ENCODE results near the gene PSMD2. TPM values are rescaled to one million over a fixed set of nuclear protein-coding genes. Genes with fewer than 3 reads are reported as not detected.

PSMD2 gene
- polyA plus RNA-seq, 1 donor from 2014 or later: 319 TPM

DNA sequence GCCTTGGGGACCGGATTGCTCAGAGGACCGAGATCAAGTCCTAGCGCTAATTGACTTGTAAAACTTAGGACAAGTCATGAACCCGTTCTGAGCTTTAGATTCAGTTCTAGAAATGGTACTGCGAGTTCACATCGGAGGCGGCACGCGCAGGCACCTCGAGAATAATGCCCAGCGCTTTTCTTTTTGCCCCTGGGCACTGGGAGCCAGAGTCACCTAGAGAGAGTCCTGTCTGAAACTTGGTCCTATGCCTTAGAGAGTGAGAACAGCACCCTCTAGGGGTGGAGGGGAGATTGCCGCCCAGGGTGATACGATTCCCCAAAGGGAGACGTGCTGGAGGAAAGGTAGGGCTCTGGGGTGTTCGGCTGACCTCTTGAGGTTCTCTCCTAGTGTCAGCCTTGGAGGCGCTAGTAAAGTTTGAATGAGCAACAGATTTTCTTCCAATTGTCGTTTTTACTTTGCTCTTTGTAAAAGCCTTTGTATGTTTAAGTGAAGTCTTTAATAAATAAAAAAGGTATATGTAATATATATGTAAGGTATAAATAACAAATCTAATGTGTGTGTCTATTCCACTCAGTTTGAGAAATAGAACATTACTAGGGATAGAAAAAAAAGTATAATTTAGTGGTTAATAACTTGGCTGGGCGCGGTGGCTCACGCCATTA is 48.7 kb upstream of the PSMD2 start:
- TF ChIP-seq EZH2 (IDR thresholded peaks at IDR 0.05; ENCODE audit: borderline replicate concordance, insufficient read depth, low read length, poor library complexity, severe bottlenecking) (no peak), SMC3 (conservative IDR thresholded peaks at IDR 0.05; ENCODE audit: poor library complexity) (peak; percentile 15), EP300 (conservative IDR thresholded peaks at IDR 0.05; ENCODE audit: poor library complexity, severe bottlenecking) (no peak), RAD21 (conservative IDR thresholded peaks at IDR 0.05) (peak; percentile 44)
- TF ChIP-seq, protein P1, sequence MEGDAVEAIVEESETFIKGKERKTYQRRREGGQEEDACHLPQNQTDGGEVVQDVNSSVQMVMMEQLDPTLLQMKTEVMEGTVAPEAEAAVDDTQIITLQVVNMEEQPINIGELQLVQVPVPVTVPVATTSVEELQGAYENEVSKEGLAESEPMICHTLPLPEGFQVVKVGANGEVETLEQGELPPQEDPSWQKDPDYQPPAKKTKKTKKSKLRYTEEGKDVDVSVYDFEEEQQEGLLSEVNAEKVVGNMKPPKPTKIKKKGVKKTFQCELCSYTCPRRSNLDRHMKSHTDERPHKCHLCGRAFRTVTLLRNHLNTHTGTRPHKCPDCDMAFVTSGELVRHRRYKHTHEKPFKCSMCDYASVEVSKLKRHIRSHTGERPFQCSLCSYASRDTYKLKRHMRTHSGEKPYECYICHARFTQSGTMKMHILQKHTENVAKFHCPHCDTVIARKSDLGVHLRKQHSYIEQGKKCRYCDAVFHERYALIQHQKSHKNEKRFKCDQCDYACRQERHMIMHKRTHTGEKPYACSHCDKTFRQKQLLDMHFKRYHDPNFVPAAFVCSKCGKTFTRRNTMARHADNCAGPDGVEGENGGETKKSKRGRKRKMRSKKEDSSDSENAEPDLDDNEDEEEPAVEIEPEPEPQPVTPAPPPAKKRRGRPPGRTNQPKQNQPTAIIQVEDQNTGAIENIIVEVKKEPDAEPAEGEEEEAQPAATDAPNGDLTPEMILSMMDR (IDR thresholded peaks at IDR 0.05; ENCODE audit: poor library complexity, severe bottlenecking): peak; percentile 73
- H3K36me3 ChIP-seq (ENCODE audit: insufficient read depth, low read length): no peaks in the 10 kb centered on the region
- no peaks in the 10 kb centered on the region for H4K20me1 ChIP-seq (ENCODE audit: insufficient read depth)
- H3K9me3 ChIP-seq (ENCODE audit: low read length): no peaks in the 10 kb centered on the region
- peak overlapping the region; percentile 73 for H3K4me3 ChIP-seq (ENCODE audit: low read length)
- no peaks in the 10 kb centered on the region for H3K79me2 ChIP-seq (replicated peaks; ENCODE audit: insufficient read depth, low read length)
- no peaks in the 10 kb centered on the region for H3F3A ChIP-seq (ENCODE audit: insufficient read depth, low read length, poor library complexity, severe bottlenecking)
- no peaks in the 10 kb centered on the region for H3K9me2 ChIP-seq (ENCODE audit: insufficient read depth, low read length)
- no peaks in the 10 kb centered on the region for H3K27me3 ChIP-seq (ENCODE audit: insufficient read depth, low read depth, low read length)
- peak overlapping the region; percentile 4 for H3K27ac ChIP-seq (ENCODE audit: low read length)
- peak overlapping the region; percentile 36 for H2AFZ ChIP-seq (ENCODE audit: low read depth, low read length)
- H3K9ac ChIP-seq (ENCODE audit: low read length): peak overlapping the region; percentile 47
- H3K4me2 ChIP-seq (ENCODE audit: low read length): peak overlapping the region; percentile 12

DNA sequence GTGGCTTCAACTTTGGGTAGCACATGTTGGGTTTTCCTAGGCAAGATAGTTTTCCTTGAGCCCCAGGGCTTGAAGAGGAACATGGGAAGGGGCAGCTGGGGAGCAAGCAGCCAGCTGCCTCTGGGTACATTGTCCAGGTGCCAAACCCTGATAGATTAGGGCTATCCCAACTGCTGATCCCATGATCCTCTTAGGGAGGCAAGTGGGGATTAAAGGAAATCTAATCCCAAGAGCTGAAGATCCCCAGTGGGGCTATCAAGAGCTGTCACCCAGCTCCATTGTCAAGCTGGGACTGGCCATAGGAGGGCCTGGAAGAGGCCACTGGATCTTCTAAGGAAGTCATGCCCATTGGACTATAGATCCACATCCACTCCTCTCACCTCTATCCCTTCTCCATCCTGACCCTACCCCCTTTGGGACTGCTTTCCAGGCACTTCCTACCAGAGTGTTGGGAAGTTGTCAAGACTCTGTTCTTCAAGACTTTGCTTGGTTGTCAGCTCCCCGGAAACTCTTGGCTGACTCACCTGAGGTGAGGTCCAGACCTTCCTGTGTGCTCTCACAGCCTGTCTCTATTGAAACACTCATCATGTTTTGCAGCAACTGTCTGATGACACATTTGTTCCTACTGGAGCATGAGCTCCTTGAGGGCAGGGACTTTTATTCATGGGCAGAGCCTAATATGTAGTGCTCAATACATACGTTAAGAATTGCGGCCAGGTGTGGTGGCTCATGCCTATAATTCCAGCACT is 43.6 kb upstream of the PSMD2 start:
- Histone ChIP-seq H3K27ac (ENCODE audit: low read length) (no peak overlapping the region), H3K9ac (ENCODE audit: low read length) (no peak overlapping the region), H3K9me3 (ENCODE audit: low read length) (no peaks in the 10 kb centered on the region), H3K9me2 (ENCODE audit: insufficient read depth, low read length) (no peaks in the 10 kb centered on the region), H3K4me3 (ENCODE audit: low read length) (no peak overlapping the region), H3K36me3 (ENCODE audit: insufficient read depth, low read length) (no peaks in the 10 kb centered on the region), H3K27me3 (ENCODE audit: insufficient read depth, low read depth, low read length) (peaks cover 19% of the 10 kb centered on the region), H3F3A (ENCODE audit: insufficient read depth, low read length, poor library complexity, severe bottlenecking) (no peaks in the 10 kb centered on the region), H4K20me1 (ENCODE audit: insufficient read depth) (no peaks in the 10 kb centered on the region), H2AFZ (ENCODE audit: low read depth, low read length) (no peak overlapping the region), H3K4me2 (ENCODE audit: low read length) (no peak overlapping the region), H3K79me2 (replicated peaks; ENCODE audit: insufficient read depth, low read length) (no peaks in the 10 kb centered on the region)
- no peak for TF ChIP-seq EZH2 (IDR thresholded peaks at IDR 0.05; ENCODE audit: borderline replicate concordance, insufficient read depth, low read length, poor library complexity, severe bottlenecking)
- no peak for TF ChIP-seq TAF1 (IDR thresholded peaks at IDR 0.05; ENCODE audit: low read depth)
- no peak for TF ChIP-seq POLR2AphosphoS5 (IDR thresholded peaks at IDR 0.05)
- TF ChIP-seq, protein P2, sequence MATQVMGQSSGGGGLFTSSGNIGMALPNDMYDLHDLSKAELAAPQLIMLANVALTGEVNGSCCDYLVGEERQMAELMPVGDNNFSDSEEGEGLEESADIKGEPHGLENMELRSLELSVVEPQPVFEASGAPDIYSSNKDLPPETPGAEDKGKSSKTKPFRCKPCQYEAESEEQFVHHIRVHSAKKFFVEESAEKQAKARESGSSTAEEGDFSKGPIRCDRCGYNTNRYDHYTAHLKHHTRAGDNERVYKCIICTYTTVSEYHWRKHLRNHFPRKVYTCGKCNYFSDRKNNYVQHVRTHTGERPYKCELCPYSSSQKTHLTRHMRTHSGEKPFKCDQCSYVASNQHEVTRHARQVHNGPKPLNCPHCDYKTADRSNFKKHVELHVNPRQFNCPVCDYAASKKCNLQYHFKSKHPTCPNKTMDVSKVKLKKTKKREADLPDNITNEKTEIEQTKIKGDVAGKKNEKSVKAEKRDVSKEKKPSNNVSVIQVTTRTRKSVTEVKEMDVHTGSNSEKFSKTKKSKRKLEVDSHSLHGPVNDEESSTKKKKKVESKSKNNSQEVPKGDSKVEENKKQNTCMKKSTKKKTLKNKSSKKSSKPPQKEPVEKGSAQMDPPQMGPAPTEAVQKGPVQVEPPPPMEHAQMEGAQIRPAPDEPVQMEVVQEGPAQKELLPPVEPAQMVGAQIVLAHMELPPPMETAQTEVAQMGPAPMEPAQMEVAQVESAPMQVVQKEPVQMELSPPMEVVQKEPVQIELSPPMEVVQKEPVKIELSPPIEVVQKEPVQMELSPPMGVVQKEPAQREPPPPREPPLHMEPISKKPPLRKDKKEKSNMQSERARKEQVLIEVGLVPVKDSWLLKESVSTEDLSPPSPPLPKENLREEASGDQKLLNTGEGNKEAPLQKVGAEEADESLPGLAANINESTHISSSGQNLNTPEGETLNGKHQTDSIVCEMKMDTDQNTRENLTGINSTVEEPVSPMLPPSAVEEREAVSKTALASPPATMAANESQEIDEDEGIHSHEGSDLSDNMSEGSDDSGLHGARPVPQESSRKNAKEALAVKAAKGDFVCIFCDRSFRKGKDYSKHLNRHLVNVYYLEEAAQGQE (IDR thresholded peaks at IDR 0.05; ENCODE audit: borderline replicate concordance): no peak
- no peak for TF ChIP-seq SMC3 (conservative IDR thresholded peaks at IDR 0.05; ENCODE audit: poor library complexity)
- TF ChIP-seq, protein P1 (IDR thresholded peaks at IDR 0.05; ENCODE audit: poor library complexity, severe bottlenecking): no peak
- TF ChIP-seq RAD21 (conservative IDR thresholded peaks at IDR 0.05): no peak
- TF ChIP-seq EP300 (conservative IDR thresholded peaks at IDR 0.05; ENCODE audit: poor library complexity, severe bottlenecking): no peak
- TF ChIP-seq MXI1 (conservative IDR thresholded peaks at IDR 0.05; ENCODE audit: poor library complexity, severe bottlenecking): no peak

Measured in neural cell (in vitro differentiated cells).